ENCODE measurements around the gene PLIN3. TPM values are rescaled to one million over a fixed set of nuclear protein-coding genes. Genes with fewer than 3 reads are reported as not detected.

PLIN3 gene
- total RNA-seq, 1 donor from 2014 or later, result 44.5 TPM

GRCh38 chr19:4791183-4792018, 76.1 kb downstream of the PLIN3 start, which contains the start of gene FEM1A:
FEM1A (plus strand) TSS chr19:4791734; CDS start chr19:4791855, 121 bp downstream.
- H3K27ac ChIP-seq, result peak within 1 kb of the TSS; percentile 87
- DNase-seq (peak; percentile 99), ATAC-seq (peak; percentile 99 to 100)
- peak within 1 kb of the TSS; percentile 74 for H3K4me3 ChIP-seq
- intact Hi-C loops (cut with DNase I), result no loop called here
- TF ChIP-seq CTCF (IDR thresholded peaks at IDR 0.05), result peak; percentile 99
- H3K36me3 ChIP-seq, result peaks cover 41% of the 10 kb centered on the region
- H3K27me3 ChIP-seq (ENCODE audit: low read depth), result no peaks in the 10 kb centered on the region
- H3K4me1 ChIP-seq, result peaks cover 36% of the 10 kb centered on the region
- H3K9me3 ChIP-seq, result no peaks in the 10 kb centered on the region

Other genes with a start within 250 kb of the PLIN3 start
- 11.2 TPM for gene TNFAIP8L1, start 228.2 kb downstream of the PLIN3 start, total RNA-seq
- gene MYDGF, start 197.3 kb downstream of the PLIN3 start, total RNA-seq, result 91.6 TPM
- 79.6 TPM for gene DPP9, start 143.8 kb downstream of the PLIN3 start, total RNA-seq
- 13.3 TPM for gene FEM1A, start 75.9 kb downstream of the PLIN3 start, total RNA-seq
- gene TICAM1, start 36.0 kb downstream of the PLIN3 start, total RNA-seq, result 14.6 TPM
- gene ARRDC5, start 35.2 kb upstream of the PLIN3 start, total RNA-seq, result 0.83 TPM
- 1.3 TPM for gene UHRF1, start 41.8 kb upstream of the PLIN3 start, total RNA-seq
- gene KDM4B, start 101.4 kb upstream of the PLIN3 start, total RNA-seq, result 40.3 TPM